SK-N-SH treated with all-trans-retinoic acid at 6 μM for 48 hours (cell line): Measurements from ENCODE around the gene DCP1B.

Experiments
- ATAC-seq: fragments of 200-7000 bp; cut with Tn5 transposase; 3 replicates; pipeline ENCODE4 v1.9.1; 2020; ENCODE audit warnings: mild to moderate bottlenecking, moderate library complexity
- ARNTL ChIP-seq: fragments of 450-650 bp; formaldehyde crosslinking; IDR thresholded peaks from 2 replicates; pipeline ENCODE4 v1.5.0; 2020; ENCODE audit warnings: low read depth, mild to moderate bottlenecking, moderate library complexity, borderline replicate concordance
- BACH2 ChIP-seq: fragments of 250-450 bp; sonication (Bioruptor Pico); IDR thresholded peaks from 2 replicates; pipeline ENCODE4 v1.9.0; 2021; ENCODE audit warnings: mild to moderate bottlenecking, borderline replicate concordance
- CSDC2 ChIP-seq: fragments of 250-450 bp; sonication (Bioruptor Pico); IDR thresholded peaks from 2 replicates; pipeline ENCODE4 v1.5.0; 2020; ENCODE audit warnings: mild to moderate bottlenecking, moderate library complexity
- ESRRG ChIP-seq: fragments of 250-450 bp; sonication (Bioruptor Pico); IDR thresholded peaks from 2 replicates; pipeline ENCODE4 v1.6.1; 2021; ENCODE audit warnings: mild to moderate bottlenecking
- GLIS3 ChIP-seq: fragments of 250-450 bp; sonication (Bioruptor Pico); IDR thresholded peaks from 2 replicates; pipeline ENCODE4 v1.5.0; 2020; ENCODE audit warnings: mild to moderate bottlenecking, moderate library complexity
- ISL1 ChIP-seq: fragments of 250-450 bp; sonication (Bioruptor Pico); IDR thresholded peaks from 2 replicates; pipeline ENCODE4 v2.1.2; 2022; ENCODE audit warnings: mild to moderate bottlenecking, moderate library complexity
- OSR1 ChIP-seq: fragments of 250-450 bp; sonication (Bioruptor Pico); IDR thresholded peaks from 2 replicates; pipeline ENCODE4 v1.8.0; 2022; ENCODE audit warnings: moderate library complexity, mild to moderate bottlenecking, inconsistent platforms
- RARB ChIP-seq: fragments of 250-450 bp; sonication (Bioruptor Pico); IDR thresholded peaks from 2 replicates; pipeline ENCODE4 v1.8.0; 2021; ENCODE audit warnings: mild to moderate bottlenecking, moderate library complexity
- SNAI2 ChIP-seq: fragments of 250-450 bp; sonication (Bioruptor Pico); IDR thresholded peaks from 2 replicates; pipeline ENCODE4 v1.5.0; 2020; ENCODE audit warnings: mild to moderate bottlenecking, moderate library complexity
- TCF4 ChIP-seq: fragments of 250-450 bp; sonication (Bioruptor Pico); IDR thresholded peaks from 2 replicates; pipeline ENCODE4 v1.8.0; 2021; ENCODE audit warnings: mild to moderate bottlenecking, moderate library complexity, borderline replicate concordance
- TOX ChIP-seq: fragments of 250-450 bp; sonication (Bioruptor Pico); IDR thresholded peaks from 2 replicates; pipeline ENCODE4 v1.8.0; 2021; ENCODE audit warnings: mild to moderate bottlenecking, moderate library complexity, borderline replicate concordance
- ZC3H10 ChIP-seq: fragments of 250-450 bp; sonication (Bioruptor Pico); IDR thresholded peaks from 2 replicates; pipeline ENCODE4 v1.5.1; 2021; ENCODE audit warnings: mild to moderate bottlenecking, moderate library complexity
- ZFP3 ChIP-seq: fragments of 250-450 bp; sonication (Bioruptor Pico); IDR thresholded peaks from 2 replicates; pipeline ENCODE4 v1.5.0; 2020; ENCODE audit warnings: mild to moderate bottlenecking, moderate library complexity
- ZFP30 ChIP-seq: fragments of 450-650 bp; formaldehyde crosslinking; IDR thresholded peaks from 2 replicates; pipeline ENCODE4 v1.5.0; 2022; ENCODE audit warnings: mild to moderate bottlenecking, moderate library complexity
- ZNF565 ChIP-seq: fragments of 450-650 bp; formaldehyde crosslinking; conservative IDR thresholded peaks from 2 replicates; pipeline ENCODE4 v1.5.0; 2020; ENCODE audit warnings: low read depth, mild to moderate bottlenecking, moderate library complexity
- ZNF70 ChIP-seq: fragments of 450-650 bp; formaldehyde crosslinking; IDR thresholded peaks from 2 replicates; pipeline ENCODE4 v1.5.0; 2020; ENCODE audit warnings: mild to moderate bottlenecking, moderate library complexity
- ZNF8 ChIP-seq: fragments of 450-650 bp; formaldehyde crosslinking; IDR thresholded peaks from 2 replicates; pipeline ENCODE4 v1.5.0; 2020; ENCODE audit warnings: mild to moderate bottlenecking, moderate library complexity
- TF ChIP-seq, protein P1 (sequence below): fragments of 250-450 bp; sonication (Bioruptor Pico); IDR thresholded peaks from 2 replicates; pipeline ENCODE4 v1.8.0; 2020; ENCODE audit warnings: mild to moderate bottlenecking, moderate library complexity, borderline replicate concordance
- TF ChIP-seq, protein P2 (sequence below): fragments of 250-450 bp; sonication (Bioruptor Pico); IDR thresholded peaks from 2 replicates; pipeline ENCODE4 v1.8.0; 2021; ENCODE audit warnings: low read depth, mild to moderate bottlenecking, moderate library complexity, borderline replicate concordance
- TF ChIP-seq, protein P3 (sequence below): fragments of 250-450 bp; sonication (Bioruptor Pico); IDR thresholded peaks from 2 replicates; pipeline ENCODE4 v1.5.1; 2020; ENCODE audit warnings: low read depth, mild to moderate bottlenecking, moderate library complexity
- TF ChIP-seq, protein P4 (sequence below): fragments of 250-450 bp; sonication (Bioruptor Pico); IDR thresholded peaks from 2 replicates; pipeline ENCODE4 v1.5.1; 2021; ENCODE audit warnings: mild to moderate bottlenecking, moderate library complexity

The DCP1B gene

DNA sequence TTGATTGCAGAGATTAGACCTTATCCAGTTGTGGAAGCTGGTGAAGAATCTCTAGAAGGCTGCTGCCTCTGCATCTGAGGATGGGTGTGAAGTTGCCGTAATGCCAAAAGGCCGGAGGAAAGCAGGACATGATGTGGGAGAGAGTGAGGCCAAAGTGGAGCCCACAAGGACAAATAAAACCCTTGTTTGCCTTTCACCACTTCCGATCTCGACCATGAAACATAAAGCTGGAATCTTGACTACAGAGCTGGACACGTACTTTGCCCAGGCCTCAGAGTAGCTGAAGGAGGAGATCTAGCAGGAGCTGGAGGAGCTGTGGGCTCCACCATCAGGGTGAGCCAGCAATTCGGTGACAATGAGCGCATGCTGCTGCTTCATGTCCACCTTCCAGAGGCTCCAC is 43.5 kb upstream of the DCP1B start:
- TF ChIP-seq TOX (CRISPR knock-in tag) (no peak), ZC3H10 (CRISPR knock-in tag) (no peak), RARB (CRISPR knock-in tag) (no peak), ZNF70 (CRISPR knock-in tag) (no peak), OSR1 (CRISPR knock-in tag) (no peak), ZFP3 (CRISPR knock-in tag) (no peak)
- no peak for ATAC-seq

DNA sequence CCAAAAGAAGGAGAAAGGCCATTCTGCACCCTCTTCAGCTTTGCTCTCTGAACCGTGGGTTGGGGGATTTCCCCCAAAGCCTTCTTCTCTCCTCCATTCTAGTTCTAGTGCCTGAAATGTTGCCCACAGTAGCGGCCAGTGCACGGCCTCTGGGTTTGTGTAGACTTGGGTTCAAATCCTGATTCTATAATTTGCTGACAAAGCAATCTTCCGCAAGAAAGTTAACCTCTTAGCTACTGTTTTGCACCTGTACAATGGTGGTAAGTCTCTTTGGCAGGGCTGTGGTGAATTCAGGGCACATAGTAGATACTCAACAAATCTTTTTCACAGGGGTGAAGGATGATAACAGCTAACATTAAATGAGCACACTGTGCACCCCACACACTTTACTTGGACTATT is 42.7 kb upstream of the DCP1B start:
- ATAC-seq = no peak
- TF ChIP-seq ZNF8 (CRISPR knock-in tag) (no peak), OSR1 (CRISPR knock-in tag) (no peak), RARB (CRISPR knock-in tag) (no peak), ZNF565 (no peak), ZNF70 (CRISPR knock-in tag) (no peak), ZFP30 (CRISPR knock-in tag) (no peak), ISL1 (CRISPR knock-in tag) (no peak), CSDC2 (no peak), TOX (CRISPR knock-in tag) (no peak), ARNTL (no peak), ZFP3 (CRISPR knock-in tag) (no peak), GLIS3 (CRISPR knock-in tag) (no peak), ESRRG (CRISPR knock-in tag) (no peak), ZC3H10 (CRISPR knock-in tag) (no peak), TCF4 (CRISPR knock-in tag) (no peak)
- TF ChIP-seq, protein P1, sequence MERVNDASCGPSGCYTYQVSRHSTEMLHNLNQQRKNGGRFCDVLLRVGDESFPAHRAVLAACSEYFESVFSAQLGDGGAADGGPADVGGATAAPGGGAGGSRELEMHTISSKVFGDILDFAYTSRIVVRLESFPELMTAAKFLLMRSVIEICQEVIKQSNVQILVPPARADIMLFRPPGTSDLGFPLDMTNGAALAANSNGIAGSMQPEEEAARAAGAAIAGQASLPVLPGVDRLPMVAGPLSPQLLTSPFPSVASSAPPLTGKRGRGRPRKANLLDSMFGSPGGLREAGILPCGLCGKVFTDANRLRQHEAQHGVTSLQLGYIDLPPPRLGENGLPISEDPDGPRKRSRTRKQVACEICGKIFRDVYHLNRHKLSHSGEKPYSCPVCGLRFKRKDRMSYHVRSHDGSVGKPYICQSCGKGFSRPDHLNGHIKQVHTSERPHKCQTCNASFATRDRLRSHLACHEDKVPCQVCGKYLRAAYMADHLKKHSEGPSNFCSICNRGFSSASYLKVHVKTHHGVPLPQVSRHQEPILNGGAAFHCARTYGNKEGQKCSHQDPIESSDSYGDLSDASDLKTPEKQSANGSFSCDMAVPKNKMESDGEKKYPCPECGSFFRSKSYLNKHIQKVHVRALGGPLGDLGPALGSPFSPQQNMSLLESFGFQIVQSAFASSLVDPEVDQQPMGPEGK (CRISPR knock-in tag) = no peak
- TF ChIP-seq, protein P2, sequence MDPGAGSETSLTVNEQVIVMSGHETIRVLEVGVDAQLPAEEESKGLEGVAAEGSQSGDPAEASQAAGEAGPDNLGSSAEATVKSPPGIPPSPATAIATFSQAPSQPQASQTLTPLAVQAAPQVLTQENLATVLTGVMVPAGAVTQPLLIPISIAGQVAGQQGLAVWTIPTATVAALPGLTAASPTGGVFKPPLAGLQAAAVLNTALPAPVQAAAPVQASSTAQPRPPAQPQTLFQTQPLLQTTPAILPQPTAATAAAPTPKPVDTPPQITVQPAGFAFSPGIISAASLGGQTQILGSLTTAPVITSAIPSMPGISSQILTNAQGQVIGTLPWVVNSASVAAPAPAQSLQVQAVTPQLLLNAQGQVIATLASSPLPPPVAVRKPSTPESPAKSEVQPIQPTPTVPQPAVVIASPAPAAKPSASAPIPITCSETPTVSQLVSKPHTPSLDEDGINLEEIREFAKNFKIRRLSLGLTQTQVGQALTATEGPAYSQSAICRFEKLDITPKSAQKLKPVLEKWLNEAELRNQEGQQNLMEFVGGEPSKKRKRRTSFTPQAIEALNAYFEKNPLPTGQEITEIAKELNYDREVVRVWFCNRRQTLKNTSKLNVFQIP (CRISPR knock-in tag) = no peak
- TF ChIP-seq, protein P3, sequence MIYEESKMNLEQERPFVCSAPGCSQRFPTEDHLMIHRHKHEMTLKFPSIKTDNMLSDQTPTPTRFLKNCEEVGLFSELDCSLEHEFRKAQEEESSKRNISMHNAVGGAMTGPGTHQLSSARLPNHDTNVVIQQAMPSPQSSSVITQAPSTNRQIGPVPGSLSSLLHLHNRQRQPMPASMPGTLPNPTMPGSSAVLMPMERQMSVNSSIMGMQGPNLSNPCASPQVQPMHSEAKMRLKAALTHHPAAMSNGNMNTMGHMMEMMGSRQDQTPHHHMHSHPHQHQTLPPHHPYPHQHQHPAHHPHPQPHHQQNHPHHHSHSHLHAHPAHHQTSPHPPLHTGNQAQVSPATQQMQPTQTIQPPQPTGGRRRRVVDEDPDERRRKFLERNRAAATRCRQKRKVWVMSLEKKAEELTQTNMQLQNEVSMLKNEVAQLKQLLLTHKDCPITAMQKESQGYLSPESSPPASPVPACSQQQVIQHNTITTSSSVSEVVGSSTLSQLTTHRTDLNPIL (CRISPR knock-in tag) = no peak

DNA sequence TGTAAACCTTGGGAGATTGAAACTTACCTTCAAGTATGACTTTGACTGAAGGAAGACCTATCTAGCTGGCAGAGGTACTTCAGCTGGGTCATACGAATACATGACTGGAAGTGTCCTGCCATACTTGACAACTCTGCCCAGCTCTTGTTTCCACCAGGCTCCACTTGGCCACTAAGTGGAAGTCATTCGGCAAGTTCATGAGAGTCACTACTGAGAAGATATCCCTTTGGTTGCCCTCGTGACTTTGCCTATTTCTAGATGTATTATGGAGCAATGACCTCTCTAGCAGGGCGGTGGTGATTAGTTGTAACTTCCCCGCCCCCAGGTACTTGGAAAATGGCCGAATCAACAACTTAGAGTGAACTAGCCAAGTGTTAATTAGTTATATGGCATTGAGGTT is 39.9 kb upstream of the DCP1B start:
- ATAC-seq = no peak
- no peak for TF ChIP-seq TCF4 (CRISPR knock-in tag)
- TF ChIP-seq, protein P3 (CRISPR knock-in tag) = no peak

DNA sequence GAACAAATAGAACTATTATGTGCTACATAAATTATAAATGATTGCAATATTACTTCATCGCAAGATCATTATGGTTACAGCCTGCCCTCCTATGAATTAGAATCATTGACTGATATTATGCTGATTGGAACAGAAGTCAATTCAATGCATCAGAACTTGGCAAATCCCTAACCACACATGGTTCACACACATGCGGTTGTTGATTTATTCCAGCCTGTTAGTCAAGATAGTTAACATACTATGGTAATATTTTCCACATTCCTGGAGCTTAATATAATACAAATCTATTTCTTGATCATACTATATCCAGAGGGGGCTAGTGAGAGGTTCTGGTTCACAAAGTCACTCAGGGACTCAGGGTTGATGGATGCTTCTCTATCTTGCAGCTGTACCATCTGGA is 38.8 kb upstream of the DCP1B start:
- ATAC-seq = no peak
- TF ChIP-seq ESRRG (CRISPR knock-in tag) = no peak
- TF ChIP-seq OSR1 (CRISPR knock-in tag) = no peak
- TF ChIP-seq ZNF565 = no peak
- TF ChIP-seq ZNF70 (CRISPR knock-in tag) = no peak
- no peak for TF ChIP-seq ISL1 (CRISPR knock-in tag)
- no peak for TF ChIP-seq BACH2 (CRISPR knock-in tag)
- no peak for TF ChIP-seq ZC3H10 (CRISPR knock-in tag)
- TF ChIP-seq TCF4 (CRISPR knock-in tag) = no peak
- no peak for TF ChIP-seq SNAI2
- TF ChIP-seq, protein P4, sequence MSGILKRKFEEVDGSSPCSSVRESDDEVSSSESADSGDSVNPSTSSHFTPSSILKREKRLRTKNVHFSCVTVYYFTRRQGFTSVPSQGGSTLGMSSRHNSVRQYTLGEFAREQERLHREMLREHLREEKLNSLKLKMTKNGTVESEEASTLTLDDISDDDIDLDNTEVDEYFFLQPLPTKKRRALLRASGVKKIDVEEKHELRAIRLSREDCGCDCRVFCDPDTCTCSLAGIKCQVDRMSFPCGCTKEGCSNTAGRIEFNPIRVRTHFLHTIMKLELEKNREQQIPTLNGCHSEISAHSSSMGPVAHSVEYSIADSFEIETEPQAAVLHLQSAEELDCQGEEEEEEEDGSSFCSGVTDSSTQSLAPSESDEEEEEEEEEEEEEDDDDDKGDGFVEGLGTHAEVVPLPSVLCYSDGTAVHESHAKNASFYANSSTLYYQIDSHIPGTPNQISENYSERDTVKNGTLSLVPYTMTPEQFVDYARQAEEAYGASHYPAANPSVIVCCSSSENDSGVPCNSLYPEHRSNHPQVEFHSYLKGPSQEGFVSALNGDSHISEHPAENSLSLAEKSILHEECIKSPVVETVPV (CRISPR knock-in tag) = no peak
- TF ChIP-seq ZFP30 (CRISPR knock-in tag) = no peak
